Activated CD4-positive, CD25-positive, alpha-beta regulatory T cell treated with anti-CD3 and anti-CD28 coated beads, Interleukin-2, amount 50 U/mL, for 24 hours (primary cell): Measurements from ENCODE around the gene PTPRA.
"Not testable (repeated sequence)": the region's sequence is repeated elsewhere in the genome, so short reads cannot be mapped to it uniquely, and the experiment has no call there.

Source experiments
- ATAC-seq, 2 donors: fragments of 150-1000 bp; cut with Tn5 transposase; one replicate each; pipeline ENCODE4 v1.10.0; 2021; ENCODE audit warnings: mild to moderate bottlenecking in 1 of 2, moderate library complexity in 1 of 2

PTPRA gene

GRCh38 chr20:3045816-3046676 is 172.8 kb downstream of the PTPRA start, which contains the start of gene MRPS26:
Gene MRPS26, plus strand, starts transcription at chr20:3046052. Its CDS starts 17 bp downstream, at chr20:3046069.
- peak; percentile 97 for ATAC-seq

- ATAC-seq: peak in 1 of 2 donors; percentile 0
Measured at GRCh38 chr20:3046677-3047462, 173.6 kb downstream of the PTPRA start.

GRCh38 chr20:3047486-3048419 is 174.5 kb downstream of the PTPRA start:
- ATAC-seq: no peak

GRCh38 chr20:3051385-3052019 is 178.2 kb downstream of the PTPRA start:
- no peak for ATAC-seq

GRCh38 chr20:3059489-3059888 is 186.2 kb downstream of the PTPRA start:
- ATAC-seq: no peak

GRCh38 chr20:3064119-3064518 is 190.8 kb downstream of the PTPRA start:
- not testable (repeated sequence) for ATAC-seq

- ATAC-seq: no peak
Measured at GRCh38 chr20:3067139-3068014, 194.1 kb downstream of the PTPRA start.

GRCh38 chr20:3068075-3068474 is 194.8 kb downstream of the PTPRA start:
- no peak for ATAC-seq

GRCh38 chr20:3068986-3069900 is 196.0 kb downstream of the PTPRA start:
- no peak for ATAC-seq

GRCh38 chr20:3070725-3071124 is 197.4 kb downstream of the PTPRA start:
- no peak for ATAC-seq

GRCh38 chr20:3071266-3071609 is 198.0 kb downstream of the PTPRA start:
- no peak for ATAC-seq

- ATAC-seq: peak; percentile 78 to 79
Measured at GRCh38 chr20:3071610-3072529, 198.6 kb downstream of the PTPRA start, which contains the start of gene OXT. Gene OXT, plus strand, starts transcription at chr20:3071620. Its CDS starts 36 bp downstream, at chr20:3071656.

GRCh38 chr20:3072530-3073250 is 199.4 kb downstream of the PTPRA start:
- no peak for ATAC-seq

GRCh38 chr20:3073251-3073643 is 200.0 kb downstream of the PTPRA start:
- not testable (repeated sequence) for ATAC-seq

GRCh38 chr20:3074812-3075211 is 201.5 kb downstream of the PTPRA start:
- no peak for ATAC-seq

GRCh38 chr20:3075315-3075714 is 202.0 kb downstream of the PTPRA start:
- not testable (repeated sequence) for ATAC-seq

- ATAC-seq: no peak
Measured at GRCh38 chr20:3077618-3078134, 204.4 kb downstream of the PTPRA start.

GRCh38 chr20:3080939-3081388 is 207.7 kb downstream of the PTPRA start:
- no peak for ATAC-seq
